Right lobe of liver (tissue), 6 donors: Measurements from ENCODE around the gene DNAH10. TPM values are rescaled to one million over a fixed set of nuclear protein-coding genes. Genes with fewer than 3 reads are reported as not detected.

Experiments used
- ATAC-seq, 4 donors: fragments of 200-7000 bp; cut with Tn5 transposase; one replicate each; pipeline ENCODE4 v1.9.1; 2020; ENCODE audit warnings: mild to moderate bottlenecking in 4 of 4, moderate library complexity in 4 of 4
- DNase-seq, 3 donors: peaks; one replicate each; pipeline ENCODE4 v3.0.0-alpha.2; 2020
- H3K27ac ChIP-seq, 3 donors: fragments of 200-600 bp; one replicate each; pipeline ENCODE4 v1.8.0; 2022
- H3K27me3 ChIP-seq, 2 donors: fragments of 200-600 bp; one replicate each; pipeline ENCODE4 v1.8.0; 2022
- H3K36me3 ChIP-seq, 4 donors: fragments of 200-600 bp; sonication (generic) in 1 of 4; one replicate each; pipeline versions ENCODE4 v1.5.1 to v1.8.0; 2017 to 2022; ENCODE audit warnings: control low read depth in 1 of 4
- H3K4me1 ChIP-seq, 4 donors: fragments of 200-600 bp; sonication (generic) in 1 of 4; one replicate each; pipeline versions ENCODE4 v1.5.1 to v1.8.0; 2017 to 2022; ENCODE audit warnings: control low read depth in 1 of 4
- H3K4me3 ChIP-seq, 3 donors: fragments of 200-600 bp; one replicate each; pipeline ENCODE4 v1.8.0; 2022
- H3K9me3 ChIP-seq, 4 donors: fragments of 200-600 bp; sonication (generic) in 1 of 4; one replicate each; pipeline versions ENCODE4 v1.5.1 to v1.8.0; 2017 to 2022; ENCODE audit warnings: control low read depth in 1 of 4
- POLR2A ChIP-seq: fragments of 450-650 bp; IDR thresholded peaks from one replicate; pipeline ENCODE4 v1.6.1; 2017; ENCODE audit warnings: antibody characterized with exemption, mild to moderate bottlenecking
- WGBS: methylation state at CpG from one replicate; pipeline ENCODE4 v1.1.6; 2018; ENCODE audit warnings: low coverage, low lambda C conversion rate; ENCODE audit not compliant: insufficient coverage; ENCODE audit errors: missing lambda C conversion rate; 5-methylcytosine and 5-hydroxymethylcytosine counted together
- intact Hi-C, 2 donors: fragments of 100-400 bp; cut with DNase I; formaldehyde crosslinking; loops; one replicate each; pipeline versions ENCODE4 v1.11.2 to v1.14.1; 2022
- total RNA-seq, 6 experiments: library from RNA; depleted of rRNA in 2 of 6; stranded (reverse); fragments of >200 nt in 2 of 6; fragmentation: NEBNext Ultra II Directional in 3 of 6; extraction: Animal tissue kit (Norgen Biotek cat#: 25700) in 3 of 6; gene quantifications; one replicate each; pipeline versions ENCODE4 v1.1.0 to v1.2.4, GENCODE V29; 2016 to 2023
- TF ChIP-seq, protein P1 (sequence below), 4 donors: fragments of 200-600 bp in 3 of 4; fragments of 450-650 bp in 1 of 4; IDR thresholded peaks; one replicate each; pipeline versions ENCODE4 v1.5.1 to v1.8.0; 2016 to 2022; ENCODE audit warnings: antibody characterized with exemption in 4 of 4, mild to moderate bottlenecking in 2 of 4
- donor health status: DM: no; HTN: yes; CAD: no.
- donor health status: DM: no; HTN: no; CAD: no.
- donor health status: DM: no; HTN: no; CAD: no.
- donor health status: DM: no; HTN: yes; CAD: no.
- donor health status: DM: no; HTN: yes; CAD: no.

Gene DNAH10
- total RNA-seq, 6 experiments from 2014 or later = under 0.01 to 0.40 (median 0.16) TPM; not detected in 1

DNA sequence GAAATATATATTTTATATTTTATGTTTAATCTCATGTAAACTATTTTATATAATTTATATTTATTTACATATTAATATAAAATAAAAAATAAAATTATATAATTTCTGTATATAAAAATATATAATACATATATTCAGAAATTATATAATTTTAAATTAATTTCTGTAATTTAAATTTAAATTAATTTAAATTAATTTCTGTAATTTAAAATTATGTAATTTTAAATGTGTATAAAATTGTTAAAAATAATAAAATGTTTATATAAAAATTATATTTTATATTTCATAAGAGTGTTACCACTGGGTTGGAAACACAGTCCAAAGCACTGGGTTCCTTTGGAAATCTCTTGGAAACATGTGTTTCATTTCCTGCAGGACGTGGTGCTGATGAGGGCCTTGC is 94.6 kb downstream of the DNAH10 start:
- no peaks in the 10 kb centered on the region for H3K4me1 ChIP-seq
- no peak overlapping the region for H3K4me3 ChIP-seq
- no peak for DNase-seq
- ATAC-seq = no peak
- no peaks in the 10 kb centered on the region for H3K36me3 ChIP-seq
- 67% methylated on average over 1 of the region's 1 CpG for WGBS
- no peak overlapping the region for H3K27ac ChIP-seq
- H3K9me3 ChIP-seq = no peaks in the 10 kb centered on the region
- H3K27me3 ChIP-seq = no peaks in the 10 kb centered on the region
- intact Hi-C loops = no loop called here
- TF ChIP-seq POLR2A = no peak
- TF ChIP-seq, protein P1, sequence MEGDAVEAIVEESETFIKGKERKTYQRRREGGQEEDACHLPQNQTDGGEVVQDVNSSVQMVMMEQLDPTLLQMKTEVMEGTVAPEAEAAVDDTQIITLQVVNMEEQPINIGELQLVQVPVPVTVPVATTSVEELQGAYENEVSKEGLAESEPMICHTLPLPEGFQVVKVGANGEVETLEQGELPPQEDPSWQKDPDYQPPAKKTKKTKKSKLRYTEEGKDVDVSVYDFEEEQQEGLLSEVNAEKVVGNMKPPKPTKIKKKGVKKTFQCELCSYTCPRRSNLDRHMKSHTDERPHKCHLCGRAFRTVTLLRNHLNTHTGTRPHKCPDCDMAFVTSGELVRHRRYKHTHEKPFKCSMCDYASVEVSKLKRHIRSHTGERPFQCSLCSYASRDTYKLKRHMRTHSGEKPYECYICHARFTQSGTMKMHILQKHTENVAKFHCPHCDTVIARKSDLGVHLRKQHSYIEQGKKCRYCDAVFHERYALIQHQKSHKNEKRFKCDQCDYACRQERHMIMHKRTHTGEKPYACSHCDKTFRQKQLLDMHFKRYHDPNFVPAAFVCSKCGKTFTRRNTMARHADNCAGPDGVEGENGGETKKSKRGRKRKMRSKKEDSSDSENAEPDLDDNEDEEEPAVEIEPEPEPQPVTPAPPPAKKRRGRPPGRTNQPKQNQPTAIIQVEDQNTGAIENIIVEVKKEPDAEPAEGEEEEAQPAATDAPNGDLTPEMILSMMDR (IDR thresholded peaks at IDR 0.05) = no peak

DNA sequence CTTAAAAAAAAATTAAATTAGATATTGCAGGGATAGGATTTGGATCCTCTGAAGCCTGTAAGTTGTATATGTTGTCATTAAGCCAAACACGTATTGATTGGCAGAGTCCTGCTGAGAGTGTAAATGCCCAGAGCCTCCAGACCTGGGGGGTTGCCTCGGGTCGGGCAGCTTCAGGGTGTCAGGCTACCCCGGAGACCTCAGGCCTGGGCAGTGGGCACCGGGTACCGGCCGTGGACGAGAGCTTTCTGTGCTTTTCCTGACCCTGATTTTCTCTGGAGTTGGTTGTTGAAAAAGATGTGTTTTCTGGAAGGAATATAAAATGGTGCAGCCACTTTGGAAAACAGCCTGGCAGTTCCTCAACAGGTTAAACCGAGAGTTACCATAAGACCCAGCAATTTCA is 96.1 kb downstream of the DNAH10 start:
- intact Hi-C loops = no loop called here
- Histone ChIP-seq H3K27ac (no peak overlapping the region), H3K4me3 (no peak overlapping the region), H3K4me1 (no peaks in the 10 kb centered on the region), H3K27me3 (no peaks in the 10 kb centered on the region), H3K9me3 (no peaks in the 10 kb centered on the region), H3K36me3 (no peaks in the 10 kb centered on the region)
- ATAC-seq (no peak), DNase-seq (no peak)
- 59% methylated on average over 8 of the region's 9 CpGs for WGBS
- no peak for TF ChIP-seq POLR2A
- TF ChIP-seq, protein P1 (IDR thresholded peaks at IDR 0.05) = no peak

DNA sequence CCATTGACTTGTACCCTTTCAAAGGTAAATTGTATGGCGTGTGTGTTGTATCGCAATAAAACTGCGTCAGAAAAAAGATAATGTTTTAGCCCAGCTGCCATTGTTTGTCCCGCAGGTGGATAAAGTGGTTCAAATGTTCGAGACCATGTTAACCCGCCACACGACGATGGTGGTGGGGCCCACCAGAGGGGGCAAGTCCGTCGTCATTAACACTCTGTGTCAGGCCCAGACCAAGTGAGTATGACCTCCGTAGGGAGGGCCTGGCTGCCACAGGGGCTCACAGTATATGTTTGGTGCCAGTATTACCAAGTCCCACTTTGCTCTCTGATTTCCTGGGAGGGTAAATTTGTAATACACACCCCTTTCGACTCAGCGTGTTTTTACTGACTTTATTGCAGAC is 96.9 kb downstream of the DNAH10 start:
- TF ChIP-seq POLR2A = no peak
- TF ChIP-seq, protein P1 (IDR thresholded peaks at IDR 0.05) = no peak
- no peak for DNase-seq
- Histone ChIP-seq H3K4me1 (no peaks in the 10 kb centered on the region), H3K4me3 (no peak overlapping the region), H3K9me3 (no peaks in the 10 kb centered on the region), H3K36me3 (no peaks in the 10 kb centered on the region), H3K27me3 (no peaks in the 10 kb centered on the region), H3K27ac (no peak overlapping the region)
- intact Hi-C loops = no loop called here
- ATAC-seq = no peak
- 63% methylated on average over 8 of the region's 13 CpGs for WGBS

DNA sequence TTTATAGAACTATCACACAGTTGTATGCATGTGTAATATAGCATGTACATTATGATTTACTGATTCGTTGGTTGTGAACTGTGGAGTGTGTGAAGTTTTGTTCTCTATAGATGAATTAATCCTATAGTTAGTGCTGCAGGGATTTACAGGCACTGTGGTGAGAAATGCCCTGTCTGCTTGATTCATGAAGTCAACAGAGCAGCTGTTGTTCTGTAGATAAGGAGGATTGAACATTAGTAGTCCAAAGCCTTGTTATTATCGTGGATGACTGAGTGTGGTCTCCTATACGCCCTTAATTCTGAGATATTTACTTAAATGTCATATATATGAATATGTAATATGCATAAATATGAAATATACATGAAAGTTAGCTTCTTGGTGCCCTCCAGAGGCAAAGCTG is 98.3 kb downstream of the DNAH10 start:
- no peak for ATAC-seq
- no peaks in the 10 kb centered on the region for H3K9me3 ChIP-seq
- intact Hi-C loops = no loop called here

More for the DNA sequence above, 98.3 kb downstream of the DNAH10 start:
- Histone ChIP-seq H3K27ac (no peak overlapping the region), H3K4me1 (no peaks in the 10 kb centered on the region), H3K27me3 (no peaks in the 10 kb centered on the region), H3K4me3 (no peak overlapping the region), H3K36me3 (no peaks in the 10 kb centered on the region)
- WGBS = 25% methylated on average over 3 of the region's 3 CpGs
- TF ChIP-seq POLR2A = no peak
- TF ChIP-seq, protein P1 (IDR thresholded peaks at IDR 0.05) = no peak
- no peak for DNase-seq
